ENCODE data around the gene ADAM17. TPM values are rescaled to one million over a fixed set of nuclear protein-coding genes. Genes with fewer than 3 reads are reported as not detected.

Gene ADAM17
- total and polyA plus RNA-seq, 4 donors: 3.3 to 14.1 (median 7.9) TPM

DNA sequence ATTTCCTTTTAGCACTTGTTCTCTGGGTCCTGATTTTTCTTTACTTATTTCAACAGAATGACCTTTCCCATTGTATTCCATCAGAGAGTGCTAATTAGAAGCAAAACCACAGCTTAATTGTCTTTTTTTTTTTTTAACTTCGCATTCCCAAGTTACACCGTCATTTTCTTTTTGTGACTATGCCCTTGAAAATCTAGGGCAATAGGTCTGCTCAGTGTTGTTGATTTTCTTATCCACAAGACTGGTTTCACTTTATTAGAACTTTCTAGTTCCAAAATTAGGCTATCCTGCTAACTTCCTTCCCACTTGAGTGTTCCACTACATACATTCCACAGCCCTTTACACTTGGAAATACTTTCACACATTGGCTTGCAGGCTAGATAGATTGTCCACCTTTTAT lies 18.7 kb upstream of the ADAM17 start (continued):
- TF ChIP-seq FOXA1 (IDR thresholded peaks at IDR 0.05) (no peak), HNF4A (conservative IDR thresholded peaks at IDR 0.05) (no peak), YY1 (IDR thresholded peaks at IDR 0.05) (no peak)

DNA sequence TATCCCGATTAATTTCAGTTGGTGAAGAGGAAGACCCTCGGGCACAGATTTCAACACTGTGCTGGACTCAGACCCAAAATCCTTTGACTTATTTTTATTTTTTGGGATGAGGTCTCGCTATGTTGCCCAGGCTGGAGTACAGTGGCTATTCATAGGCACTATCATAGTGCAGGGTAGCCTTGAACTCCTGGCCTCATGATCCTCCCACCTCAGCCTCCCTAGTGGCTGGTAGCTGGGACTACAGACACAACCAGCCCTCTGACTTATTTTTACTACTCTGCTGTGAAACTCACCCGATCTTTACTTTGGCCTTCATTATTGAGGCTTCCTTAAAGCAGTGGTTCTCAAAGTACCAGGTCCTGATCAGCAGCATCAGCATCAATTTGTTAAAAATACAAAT lies 18.2 kb upstream of the ADAM17 start:
- H3K4me3 ChIP-seq (ENCODE audit: low read depth in 1 of 3, low read length in 3 of 3): no peak overlapping the region
- no peak for DNase-seq (ENCODE audit: low spot score)
- no peaks in the 10 kb centered on the region for H3K36me3 ChIP-seq (ENCODE audit: control insufficient read depth in 4 of 4, insufficient read depth in 3 of 4, low read depth in 1 of 4, low read length in 3 of 4)
- no peaks in the 10 kb centered on the region for H3K27me3 ChIP-seq (ENCODE audit: control insufficient read depth in 4 of 4, insufficient read depth in 4 of 4, low read length in 3 of 4)
- H3K4me1 ChIP-seq (ENCODE audit: control insufficient read depth in 4 of 4, insufficient read depth in 4 of 4, low read length in 3 of 4): peaks cover 0 to 4% (median 0%) of the 10 kb centered on the region in 4 donors
- WGBS: 95% methylated on average over 4 of the region's 4 CpGs
- H3K27ac ChIP-seq (ENCODE audit: low read depth in 1 of 2, low read length in 2 of 2): no peak overlapping the region
- TF ChIP-seq RXRA (IDR thresholded peaks at IDR 0.05): no peak
- TF ChIP-seq, protein P1, sequence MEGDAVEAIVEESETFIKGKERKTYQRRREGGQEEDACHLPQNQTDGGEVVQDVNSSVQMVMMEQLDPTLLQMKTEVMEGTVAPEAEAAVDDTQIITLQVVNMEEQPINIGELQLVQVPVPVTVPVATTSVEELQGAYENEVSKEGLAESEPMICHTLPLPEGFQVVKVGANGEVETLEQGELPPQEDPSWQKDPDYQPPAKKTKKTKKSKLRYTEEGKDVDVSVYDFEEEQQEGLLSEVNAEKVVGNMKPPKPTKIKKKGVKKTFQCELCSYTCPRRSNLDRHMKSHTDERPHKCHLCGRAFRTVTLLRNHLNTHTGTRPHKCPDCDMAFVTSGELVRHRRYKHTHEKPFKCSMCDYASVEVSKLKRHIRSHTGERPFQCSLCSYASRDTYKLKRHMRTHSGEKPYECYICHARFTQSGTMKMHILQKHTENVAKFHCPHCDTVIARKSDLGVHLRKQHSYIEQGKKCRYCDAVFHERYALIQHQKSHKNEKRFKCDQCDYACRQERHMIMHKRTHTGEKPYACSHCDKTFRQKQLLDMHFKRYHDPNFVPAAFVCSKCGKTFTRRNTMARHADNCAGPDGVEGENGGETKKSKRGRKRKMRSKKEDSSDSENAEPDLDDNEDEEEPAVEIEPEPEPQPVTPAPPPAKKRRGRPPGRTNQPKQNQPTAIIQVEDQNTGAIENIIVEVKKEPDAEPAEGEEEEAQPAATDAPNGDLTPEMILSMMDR (IDR thresholded peaks at IDR 0.05; ENCODE audit: low read depth, low read length, missing input control): no peak
- TF ChIP-seq, protein P2, sequence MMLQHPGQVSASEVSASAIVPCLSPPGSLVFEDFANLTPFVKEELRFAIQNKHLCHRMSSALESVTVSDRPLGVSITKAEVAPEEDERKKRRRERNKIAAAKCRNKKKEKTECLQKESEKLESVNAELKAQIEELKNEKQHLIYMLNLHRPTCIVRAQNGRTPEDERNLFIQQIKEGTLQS (IDR thresholded peaks at IDR 0.05): no peak
- TF ChIP-seq HNF4A (conservative IDR thresholded peaks at IDR 0.05): no peak
- no peak for TF ChIP-seq RAD21 (IDR thresholded peaks at IDR 0.05)
- no peak for TF ChIP-seq GABPA (IDR thresholded peaks at IDR 0.05 in 1 of 2, conservative IDR thresholded peaks at IDR 0.05 in 1 of 2)
- TF ChIP-seq, protein P3, sequence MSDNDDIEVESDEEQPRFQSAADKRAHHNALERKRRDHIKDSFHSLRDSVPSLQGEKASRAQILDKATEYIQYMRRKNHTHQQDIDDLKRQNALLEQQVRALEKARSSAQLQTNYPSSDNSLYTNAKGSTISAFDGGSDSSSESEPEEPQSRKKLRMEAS (IDR thresholded peaks at IDR 0.05): no peak
- TF ChIP-seq, protein P4, sequence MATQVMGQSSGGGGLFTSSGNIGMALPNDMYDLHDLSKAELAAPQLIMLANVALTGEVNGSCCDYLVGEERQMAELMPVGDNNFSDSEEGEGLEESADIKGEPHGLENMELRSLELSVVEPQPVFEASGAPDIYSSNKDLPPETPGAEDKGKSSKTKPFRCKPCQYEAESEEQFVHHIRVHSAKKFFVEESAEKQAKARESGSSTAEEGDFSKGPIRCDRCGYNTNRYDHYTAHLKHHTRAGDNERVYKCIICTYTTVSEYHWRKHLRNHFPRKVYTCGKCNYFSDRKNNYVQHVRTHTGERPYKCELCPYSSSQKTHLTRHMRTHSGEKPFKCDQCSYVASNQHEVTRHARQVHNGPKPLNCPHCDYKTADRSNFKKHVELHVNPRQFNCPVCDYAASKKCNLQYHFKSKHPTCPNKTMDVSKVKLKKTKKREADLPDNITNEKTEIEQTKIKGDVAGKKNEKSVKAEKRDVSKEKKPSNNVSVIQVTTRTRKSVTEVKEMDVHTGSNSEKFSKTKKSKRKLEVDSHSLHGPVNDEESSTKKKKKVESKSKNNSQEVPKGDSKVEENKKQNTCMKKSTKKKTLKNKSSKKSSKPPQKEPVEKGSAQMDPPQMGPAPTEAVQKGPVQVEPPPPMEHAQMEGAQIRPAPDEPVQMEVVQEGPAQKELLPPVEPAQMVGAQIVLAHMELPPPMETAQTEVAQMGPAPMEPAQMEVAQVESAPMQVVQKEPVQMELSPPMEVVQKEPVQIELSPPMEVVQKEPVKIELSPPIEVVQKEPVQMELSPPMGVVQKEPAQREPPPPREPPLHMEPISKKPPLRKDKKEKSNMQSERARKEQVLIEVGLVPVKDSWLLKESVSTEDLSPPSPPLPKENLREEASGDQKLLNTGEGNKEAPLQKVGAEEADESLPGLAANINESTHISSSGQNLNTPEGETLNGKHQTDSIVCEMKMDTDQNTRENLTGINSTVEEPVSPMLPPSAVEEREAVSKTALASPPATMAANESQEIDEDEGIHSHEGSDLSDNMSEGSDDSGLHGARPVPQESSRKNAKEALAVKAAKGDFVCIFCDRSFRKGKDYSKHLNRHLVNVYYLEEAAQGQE (IDR thresholded peaks at IDR 0.05): no peak
- TF ChIP-seq SP1 (IDR thresholded peaks at IDR 0.05): no peak
- TF ChIP-seq NR2F2 (IDR thresholded peaks at IDR 0.05): no peak
- no peak for TF ChIP-seq TAF1 (conservative IDR thresholded peaks at IDR 0.05)
- no peak for TF ChIP-seq EGR1 (IDR thresholded peaks at IDR 0.05; ENCODE audit: low read depth in 2 of 2)
- TF ChIP-seq, protein P5, sequence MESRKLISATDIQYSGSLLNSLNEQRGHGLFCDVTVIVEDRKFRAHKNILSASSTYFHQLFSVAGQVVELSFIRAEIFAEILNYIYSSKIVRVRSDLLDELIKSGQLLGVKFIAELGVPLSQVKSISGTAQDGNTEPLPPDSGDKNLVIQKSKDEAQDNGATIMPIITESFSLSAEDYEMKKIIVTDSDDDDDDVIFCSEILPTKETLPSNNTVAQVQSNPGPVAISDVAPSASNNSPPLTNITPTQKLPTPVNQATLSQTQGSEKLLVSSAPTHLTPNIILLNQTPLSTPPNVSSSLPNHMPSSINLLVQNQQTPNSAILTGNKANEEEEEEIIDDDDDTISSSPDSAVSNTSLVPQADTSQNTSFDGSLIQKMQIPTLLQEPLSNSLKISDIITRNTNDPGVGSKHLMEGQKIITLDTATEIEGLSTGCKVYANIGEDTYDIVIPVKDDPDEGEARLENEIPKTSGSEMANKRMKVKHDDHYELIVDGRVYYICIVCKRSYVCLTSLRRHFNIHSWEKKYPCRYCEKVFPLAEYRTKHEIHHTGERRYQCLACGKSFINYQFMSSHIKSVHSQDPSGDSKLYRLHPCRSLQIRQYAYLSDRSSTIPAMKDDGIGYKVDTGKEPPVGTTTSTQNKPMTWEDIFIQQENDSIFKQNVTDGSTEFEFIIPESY (IDR thresholded peaks at IDR 0.05): no peak
- TF ChIP-seq FOXA1 (IDR thresholded peaks at IDR 0.05): no peak
- no peak for TF ChIP-seq YY1 (IDR thresholded peaks at IDR 0.05)
- TF ChIP-seq HNF4G (IDR thresholded peaks at IDR 0.05): no peak
- no peak for TF ChIP-seq JUND (IDR thresholded peaks at IDR 0.05)
- no peak for TF ChIP-seq FOXA2 (IDR thresholded peaks at IDR 0.05)
- no peaks in the 10 kb centered on the region for H3K9me3 ChIP-seq (ENCODE audit: control insufficient read depth in 4 of 4, low read length in 3 of 4)
- H3K9ac ChIP-seq (ENCODE audit: low read depth in 1 of 2, low read length in 2 of 2): no peak overlapping the region

All from liver (tissue), 9 donors.